ENCODE results near the gene WDR54.

The WDR54 gene

GRCh38 chr2:74414881-74415761, 6.4 kb upstream of the WDR54 start:
- TF ChIP-seq CTCF (IDR thresholded peaks at IDR 0.05; ENCODE audit: control insufficient read depth, extremely low read depth, insufficient read depth) = no peak
- DNase-seq (ENCODE audit: low read depth) = no peak
- H3K4me3 ChIP-seq (ENCODE audit: low read depth, low read length) = no peak overlapping the region

GRCh38 chr2:74415762-74416395, 5.7 kb upstream of the WDR54 start:
- no peak for DNase-seq (ENCODE audit: low read depth)
- TF ChIP-seq CTCF (IDR thresholded peaks at IDR 0.05; ENCODE audit: control insufficient read depth, extremely low read depth, insufficient read depth) = no peak
- no peak overlapping the region for H3K4me3 ChIP-seq (ENCODE audit: low read depth, low read length)

- H3K4me3 ChIP-seq (ENCODE audit: low read depth, low read length) = no peak overlapping the region
- no peak for TF ChIP-seq CTCF (IDR thresholded peaks at IDR 0.05; ENCODE audit: control insufficient read depth, extremely low read depth, insufficient read depth)
- no peak for DNase-seq (ENCODE audit: low read depth)
These were observed 4.8 kb upstream of the WDR54 start for GRCh38 chr2:74416778-74417177.

GRCh38 chr2:74417197-74417596, 4.3 kb upstream of the WDR54 start:
- no peak overlapping the region for H3K4me3 ChIP-seq (ENCODE audit: low read depth, low read length)
- TF ChIP-seq CTCF (IDR thresholded peaks at IDR 0.05; ENCODE audit: control insufficient read depth, extremely low read depth, insufficient read depth) = no peak
- no peak for DNase-seq (ENCODE audit: low read depth)

GRCh38 chr2:74417763-74418162, 3.8 kb upstream of the WDR54 start:
- DNase-seq (ENCODE audit: low read depth) = no peak
- TF ChIP-seq CTCF (IDR thresholded peaks at IDR 0.05; ENCODE audit: control insufficient read depth, extremely low read depth, insufficient read depth) = no peak
- H3K4me3 ChIP-seq (ENCODE audit: low read depth, low read length) = no peak overlapping the region

GRCh38 chr2:74418312-74418711, 3.2 kb upstream of the WDR54 start:
- no peak for TF ChIP-seq CTCF (IDR thresholded peaks at IDR 0.05; ENCODE audit: control insufficient read depth, extremely low read depth, insufficient read depth)
- no peak for DNase-seq (ENCODE audit: low read depth)
- no peak overlapping the region for H3K4me3 ChIP-seq (ENCODE audit: low read depth, low read length)
